Measurements from ENCODE around the gene ARL2BP.

Gene ARL2BP

DNA sequence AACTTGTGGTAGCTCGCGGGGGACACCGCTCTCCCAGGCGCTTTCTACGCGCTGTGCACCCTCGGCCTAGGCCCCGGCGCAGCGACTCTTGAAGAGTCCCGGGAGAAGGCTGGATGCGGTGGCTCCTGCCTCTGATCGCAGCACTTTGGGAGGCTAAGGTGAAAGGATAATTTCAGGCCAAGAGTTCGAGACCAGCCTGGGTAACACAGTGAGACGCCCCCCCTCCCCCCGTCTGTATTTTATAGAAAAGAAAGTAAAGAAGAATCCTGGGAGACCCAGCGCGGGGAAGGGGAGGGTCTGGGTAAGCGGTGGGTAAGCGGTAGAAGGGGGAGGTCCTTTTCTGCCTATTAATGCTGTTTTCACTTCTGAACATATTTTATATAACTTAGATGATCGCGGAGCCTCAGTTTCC, 39.9 kb downstream of the ARL2BP start:
- no peak for DNase-seq

DNA sequence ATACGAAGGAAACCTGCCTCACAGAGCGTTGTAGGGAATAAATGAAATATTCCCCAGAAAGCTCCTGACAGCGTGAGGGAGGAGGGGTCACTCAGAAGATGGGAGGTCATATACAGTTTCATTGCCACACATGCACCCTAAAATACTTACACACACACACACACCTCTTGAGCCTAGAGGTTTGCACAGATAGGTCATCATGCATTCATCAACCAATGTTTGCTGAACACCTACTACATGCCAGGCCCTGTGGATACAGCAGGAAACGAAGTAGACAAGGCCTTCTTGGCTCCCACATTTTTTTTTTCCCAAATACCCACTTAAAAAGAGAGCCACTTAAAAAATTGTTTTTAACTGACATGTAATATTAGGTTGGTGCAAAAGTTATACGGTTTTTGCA, 40.3 kb downstream of the ARL2BP start:
- DNase-seq = no peak

DNA sequence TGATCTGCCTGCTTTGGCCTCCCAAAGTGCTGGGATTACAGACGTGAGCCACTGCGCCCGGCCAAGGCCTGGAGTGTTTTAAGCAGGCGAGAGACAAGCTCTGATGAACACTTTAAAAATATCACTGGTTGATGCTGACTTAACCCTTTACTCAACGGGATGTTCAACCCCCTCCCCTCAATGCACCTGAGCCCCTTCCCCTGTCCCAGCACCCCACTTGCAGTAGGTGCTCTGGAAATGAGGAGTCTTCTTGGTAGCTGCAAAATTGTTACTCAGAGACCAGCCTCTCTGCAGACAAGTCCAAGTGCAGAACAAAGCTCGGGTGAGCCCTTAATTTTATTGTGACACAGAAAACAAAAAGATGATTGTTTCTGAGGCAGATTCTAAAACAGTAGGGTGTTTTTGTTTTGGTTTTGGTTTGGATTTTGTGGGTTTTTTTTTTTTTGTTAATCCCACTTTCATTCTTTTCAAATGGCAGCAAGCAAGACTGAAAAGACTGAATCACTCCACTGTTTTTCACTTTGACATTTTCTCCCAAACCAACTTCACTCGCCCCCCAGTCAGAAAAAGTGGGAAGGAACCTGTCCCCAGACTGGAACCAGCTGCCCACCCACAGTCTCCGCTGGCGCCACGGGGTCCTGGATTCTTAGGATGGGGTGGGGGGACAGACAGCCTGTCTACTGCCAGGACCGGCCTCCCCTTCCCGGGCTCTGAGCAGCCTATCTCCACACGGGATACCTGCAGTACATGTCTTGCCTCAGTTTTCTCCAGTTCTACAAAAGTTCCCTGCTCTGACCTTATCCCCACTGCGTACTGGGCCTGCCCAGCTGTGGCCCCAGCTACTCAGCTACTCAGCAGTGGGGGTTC, 44.6 kb downstream of the ARL2BP start:
- no peak for DNase-seq

DNA sequence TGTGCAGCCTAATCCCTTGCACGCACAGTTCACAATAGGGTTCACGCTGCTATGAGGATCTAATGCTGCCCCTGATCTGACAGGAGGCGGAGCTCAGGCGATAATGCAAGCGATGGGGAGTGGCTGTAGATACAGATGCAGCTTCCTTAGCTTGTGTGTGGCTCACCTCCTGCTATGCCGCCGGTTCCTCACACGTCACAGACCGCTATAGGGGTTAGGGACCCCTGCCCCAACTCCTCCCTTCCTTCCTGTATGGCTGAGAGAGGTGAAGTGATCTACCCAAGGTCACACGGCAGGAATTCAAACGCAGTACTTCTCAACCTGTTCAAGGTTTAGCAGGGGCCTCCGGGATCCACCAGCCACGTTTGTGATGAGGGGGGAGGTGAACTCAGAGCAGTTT, 52.8 kb downstream of the ARL2BP start:
- DNase-seq = no peak

DNA sequence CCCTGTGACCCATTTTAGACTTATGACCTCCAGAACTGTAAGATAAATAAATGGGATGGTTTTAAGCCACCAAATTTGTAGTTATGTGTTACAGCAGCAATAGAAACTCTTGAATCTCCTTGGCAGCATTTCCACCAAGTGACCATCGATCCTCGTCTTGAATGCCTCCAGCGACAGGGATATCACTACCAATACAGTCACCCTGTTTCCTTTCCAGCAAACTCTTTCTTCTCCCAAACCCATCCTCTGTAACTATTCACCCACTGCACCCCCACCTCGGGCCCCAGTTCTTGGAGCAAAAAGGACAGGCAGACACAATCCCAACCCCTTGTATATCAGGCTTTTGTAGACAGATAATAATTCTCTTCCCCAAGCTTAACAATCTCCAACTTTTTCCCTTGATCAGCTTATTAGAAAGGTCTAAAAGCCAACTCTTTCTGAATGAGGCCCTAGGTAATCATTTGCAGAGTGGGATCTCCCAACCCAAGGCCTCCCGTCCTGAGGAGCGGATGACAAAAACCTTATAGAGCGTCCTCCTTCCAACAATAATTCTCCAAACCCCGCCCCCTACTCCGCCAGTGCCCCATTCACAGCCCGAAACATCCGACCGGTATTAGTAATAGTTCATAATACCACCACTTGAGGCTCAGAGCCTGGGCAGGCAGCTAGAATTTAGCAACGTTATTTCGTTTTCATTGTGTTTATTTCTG, 54.1 kb downstream of the ARL2BP start:
- no peak for DNase-seq

DNA sequence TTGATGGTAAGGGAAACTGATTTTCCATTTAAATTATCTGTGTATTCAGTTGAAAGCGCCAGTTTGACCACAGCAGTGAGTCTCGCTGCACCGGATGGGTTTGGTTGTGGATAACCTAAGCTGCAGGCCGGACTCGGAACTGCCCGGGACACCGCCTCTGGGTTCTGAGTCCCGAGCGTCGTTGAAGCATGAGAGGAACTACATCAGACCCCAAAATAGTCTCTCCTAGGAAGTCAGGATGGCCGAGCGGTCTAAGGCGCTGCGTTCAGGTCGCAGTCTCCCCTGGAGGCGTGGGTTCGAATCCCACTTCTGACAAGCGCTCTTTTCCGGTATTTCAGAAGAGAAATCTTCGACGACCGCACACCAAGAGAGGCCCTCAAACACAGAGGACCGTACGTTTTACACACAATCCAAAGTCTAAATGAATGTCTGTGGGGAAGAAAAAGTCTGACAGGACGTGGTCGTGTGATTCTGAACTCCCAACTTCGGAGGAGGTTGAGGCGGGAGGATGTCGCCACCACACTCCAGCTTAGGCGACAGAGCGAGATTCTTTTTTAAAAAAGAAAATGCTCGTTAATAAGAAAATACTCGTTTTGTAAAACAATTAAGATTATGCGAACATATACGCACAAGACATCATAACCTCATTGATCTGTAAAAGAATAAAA, 54.8 kb downstream of the ARL2BP start:
- peak; percentile 49 for DNase-seq

DNA sequence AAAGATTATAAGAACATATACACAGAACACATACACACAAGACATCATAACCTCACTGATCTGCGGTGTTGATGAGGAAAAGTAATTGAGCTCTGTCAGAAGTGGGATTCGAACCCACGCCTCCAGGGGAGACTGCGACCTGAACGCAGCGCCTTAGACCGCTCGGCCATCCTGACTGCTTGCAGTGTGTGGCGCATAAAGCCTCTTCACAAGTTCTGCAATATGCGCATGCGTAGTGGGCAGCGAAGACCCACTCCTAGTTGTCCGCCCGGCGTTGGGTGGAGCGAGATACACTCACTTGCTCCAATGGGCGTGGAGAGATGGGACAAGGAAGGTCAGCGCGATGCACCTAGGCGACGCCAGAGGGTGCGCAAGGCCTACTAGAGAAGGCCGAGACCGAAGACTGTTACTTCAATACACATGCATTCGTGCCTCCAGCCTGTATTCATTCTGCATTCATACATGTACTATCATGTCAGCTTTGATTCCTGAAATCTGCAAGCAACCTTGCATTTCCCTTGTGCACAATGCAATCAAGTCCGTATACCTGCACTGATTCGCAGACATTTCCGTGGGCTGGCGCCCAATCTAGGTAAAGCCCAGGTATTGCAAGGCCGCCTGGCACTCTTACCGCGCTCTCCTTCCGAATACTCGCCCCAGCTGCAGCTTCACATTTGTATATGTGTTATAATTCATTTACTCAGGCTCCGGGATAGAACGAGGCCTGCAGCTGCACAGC, 55.5 kb downstream of the ARL2BP start:
- DNase-seq = peak; percentile 92

DNA sequence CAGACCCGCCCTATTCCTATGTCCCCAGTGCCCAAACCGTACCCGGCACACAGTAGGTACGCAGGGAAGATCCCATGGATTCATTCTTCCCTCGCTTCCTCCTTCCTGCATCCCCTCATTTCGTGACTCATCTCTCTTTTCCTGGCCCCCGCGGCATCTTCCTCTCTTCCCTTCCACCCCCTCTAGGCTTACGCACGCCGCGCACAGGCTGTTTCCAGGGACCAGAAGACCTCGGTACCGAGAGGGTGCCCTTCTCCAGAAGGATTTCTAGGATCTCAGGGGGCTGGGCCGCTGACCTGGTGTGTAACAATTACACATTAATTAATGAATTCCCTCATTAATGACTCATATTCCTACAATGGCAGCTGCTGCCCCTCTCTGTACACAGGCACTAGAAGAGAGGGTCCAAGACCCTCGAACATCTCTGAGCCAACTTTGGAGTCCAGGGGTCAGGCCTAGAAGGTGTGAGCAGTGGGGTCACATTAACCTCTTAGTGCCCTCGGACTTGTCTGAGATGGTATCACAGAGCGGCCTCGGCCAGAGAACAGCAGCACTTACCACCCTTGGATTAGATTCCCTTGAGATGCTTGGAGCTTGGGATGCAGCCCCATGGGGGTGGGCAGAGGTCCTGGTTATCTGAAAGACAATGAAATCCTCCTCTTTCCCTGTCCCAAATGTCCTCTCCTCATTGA, 56.2 kb downstream of the ARL2BP start:
- DNase-seq = no peak
